Measurements from ENCODE around the gene CD209.

DNA sequence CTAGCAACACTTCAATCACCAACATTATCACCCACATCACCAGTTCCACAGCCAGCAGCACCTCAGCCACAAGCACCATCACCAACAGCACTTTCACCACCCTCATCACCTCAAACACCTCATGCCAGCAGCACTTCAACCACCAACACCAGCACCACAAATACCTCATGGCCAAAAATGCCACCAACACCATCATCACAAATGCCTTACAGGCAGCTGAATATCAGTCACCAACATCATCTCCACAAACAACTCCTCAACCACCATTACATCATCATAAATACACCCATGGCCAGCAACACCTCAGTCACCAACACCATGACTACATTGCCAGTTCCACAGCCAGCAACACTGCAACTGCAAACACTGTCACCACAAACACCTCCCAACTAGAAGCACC is 55.8 kb downstream of the CD209 start:
- TF ChIP-seq POLR2AphosphoS5 (IDR thresholded peaks at IDR 0.05; ENCODE audit: low read depth, low read length) (no peak), TAF1 (IDR thresholded peaks at IDR 0.05; ENCODE audit: borderline replicate concordance, insufficient read depth, low read length) (no peak), SIN3A (IDR thresholded peaks at IDR 0.05; ENCODE audit: borderline replicate concordance, insufficient read depth, low read length) (no peak), FOXP2 (optimal IDR thresholded peaks at IDR 0.05; ENCODE audit: borderline replicate concordance, extremely low read depth, extremely low read length, insufficient read depth) (no peak)
- TF ChIP-seq, protein P1, sequence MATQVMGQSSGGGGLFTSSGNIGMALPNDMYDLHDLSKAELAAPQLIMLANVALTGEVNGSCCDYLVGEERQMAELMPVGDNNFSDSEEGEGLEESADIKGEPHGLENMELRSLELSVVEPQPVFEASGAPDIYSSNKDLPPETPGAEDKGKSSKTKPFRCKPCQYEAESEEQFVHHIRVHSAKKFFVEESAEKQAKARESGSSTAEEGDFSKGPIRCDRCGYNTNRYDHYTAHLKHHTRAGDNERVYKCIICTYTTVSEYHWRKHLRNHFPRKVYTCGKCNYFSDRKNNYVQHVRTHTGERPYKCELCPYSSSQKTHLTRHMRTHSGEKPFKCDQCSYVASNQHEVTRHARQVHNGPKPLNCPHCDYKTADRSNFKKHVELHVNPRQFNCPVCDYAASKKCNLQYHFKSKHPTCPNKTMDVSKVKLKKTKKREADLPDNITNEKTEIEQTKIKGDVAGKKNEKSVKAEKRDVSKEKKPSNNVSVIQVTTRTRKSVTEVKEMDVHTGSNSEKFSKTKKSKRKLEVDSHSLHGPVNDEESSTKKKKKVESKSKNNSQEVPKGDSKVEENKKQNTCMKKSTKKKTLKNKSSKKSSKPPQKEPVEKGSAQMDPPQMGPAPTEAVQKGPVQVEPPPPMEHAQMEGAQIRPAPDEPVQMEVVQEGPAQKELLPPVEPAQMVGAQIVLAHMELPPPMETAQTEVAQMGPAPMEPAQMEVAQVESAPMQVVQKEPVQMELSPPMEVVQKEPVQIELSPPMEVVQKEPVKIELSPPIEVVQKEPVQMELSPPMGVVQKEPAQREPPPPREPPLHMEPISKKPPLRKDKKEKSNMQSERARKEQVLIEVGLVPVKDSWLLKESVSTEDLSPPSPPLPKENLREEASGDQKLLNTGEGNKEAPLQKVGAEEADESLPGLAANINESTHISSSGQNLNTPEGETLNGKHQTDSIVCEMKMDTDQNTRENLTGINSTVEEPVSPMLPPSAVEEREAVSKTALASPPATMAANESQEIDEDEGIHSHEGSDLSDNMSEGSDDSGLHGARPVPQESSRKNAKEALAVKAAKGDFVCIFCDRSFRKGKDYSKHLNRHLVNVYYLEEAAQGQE (IDR thresholded peaks at IDR 0.05; ENCODE audit: insufficient read depth in 1 of 2, low read depth in 2 of 2, low read length in 2 of 2): no peak

Measured in PFSK-1 (cell line).